Measurements from ENCODE around the gene MSMO1.

MSMO1 gene

DNA sequence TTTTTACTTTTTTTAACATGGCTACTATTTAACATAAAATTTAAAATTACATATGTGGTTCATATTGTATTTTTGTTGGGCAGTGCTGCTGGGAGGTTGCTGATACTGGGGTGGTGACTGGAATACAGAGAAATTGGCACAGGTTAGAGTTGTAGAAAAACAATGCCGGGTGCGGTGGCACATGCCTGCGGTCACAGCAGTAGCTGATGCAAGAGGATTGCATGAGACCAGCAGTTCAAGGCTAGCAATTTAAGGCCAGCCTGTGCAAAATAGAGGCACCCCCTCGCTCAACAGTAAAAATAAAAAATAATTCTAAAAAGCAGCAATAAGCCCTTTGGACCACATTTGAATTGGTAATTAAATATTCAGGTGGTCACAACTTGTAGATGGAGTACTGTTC, 39.6 kb downstream of the MSMO1 start:
- Histone ChIP-seq H3K9me3 (replicated peaks; ENCODE audit: low read length) (no peaks in the 10 kb centered on the region), H3K36me3 (ENCODE audit: insufficient read depth, low read length) (no peaks in the 10 kb centered on the region), H3K27me3 (ENCODE audit: control insufficient read depth, insufficient read depth, low read length) (no peaks in the 10 kb centered on the region)

DNA sequence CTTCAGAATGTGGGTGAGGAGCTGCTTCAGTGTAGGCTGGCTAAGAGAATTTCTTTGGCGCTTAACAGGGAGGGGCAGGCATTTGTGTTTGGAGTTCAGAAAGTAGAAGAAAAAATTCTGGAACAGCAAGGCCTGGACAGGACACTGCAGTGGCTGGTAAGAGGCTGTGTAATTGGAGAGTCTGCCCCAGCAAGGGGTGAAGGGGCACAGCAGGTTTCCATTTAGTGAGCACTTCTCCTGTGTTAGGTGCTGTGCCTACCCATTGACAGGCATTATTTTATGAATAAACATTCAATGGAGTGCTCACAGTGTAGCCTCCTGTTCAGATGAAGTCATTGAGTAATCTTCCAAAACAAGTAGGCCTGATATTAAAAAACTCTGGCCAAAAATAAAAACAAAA, 40.6 kb downstream of the MSMO1 start:
- no peaks in the 10 kb centered on the region for H3K9me3 ChIP-seq (replicated peaks; ENCODE audit: low read length)
- H3K9ac ChIP-seq (ENCODE audit: low read depth, low read length) = no peak overlapping the region
- no peak overlapping the region for H3K4me2 ChIP-seq (ENCODE audit: low read length)
- H3K4me3 ChIP-seq (ENCODE audit: low read length) = no peak overlapping the region
- H3K36me3 ChIP-seq (ENCODE audit: insufficient read depth, low read length) = no peaks in the 10 kb centered on the region
- no peaks in the 10 kb centered on the region for H3K27me3 ChIP-seq (ENCODE audit: control insufficient read depth, insufficient read depth, low read length)
- no peaks in the 10 kb centered on the region for H3K4me1 ChIP-seq (ENCODE audit: control insufficient read depth, insufficient read depth, low read length)

More for the DNA sequence above, 39.6 kb downstream of the MSMO1 start:
- Histone ChIP-seq H3K4me1 (ENCODE audit: control insufficient read depth, insufficient read depth, low read length) (no peaks in the 10 kb centered on the region), H3K9ac (ENCODE audit: low read depth, low read length) (no peak overlapping the region), H3K4me2 (ENCODE audit: low read length) (no peak overlapping the region), H3K4me3 (ENCODE audit: low read length) (no peak overlapping the region)

DNA sequence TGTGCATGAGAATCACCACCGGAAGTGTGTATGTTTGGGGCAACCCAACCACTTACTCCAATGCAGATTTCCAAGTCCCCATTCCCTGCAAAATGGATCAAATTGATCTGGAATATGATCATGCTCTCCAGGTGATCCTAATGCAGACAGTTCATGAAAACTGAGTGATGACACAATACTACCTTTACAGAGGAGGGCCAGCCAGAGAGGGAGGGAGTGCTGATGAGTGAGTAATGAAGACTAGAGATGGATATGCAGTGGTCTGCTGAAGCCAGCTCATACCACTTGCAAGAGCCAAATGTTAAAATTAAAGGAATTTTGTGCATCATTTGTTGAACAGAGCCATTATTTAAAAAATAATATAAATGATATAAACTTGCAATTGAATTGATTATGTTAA, 41.1 kb downstream of the MSMO1 start:
- Histone ChIP-seq H3K9ac (ENCODE audit: low read depth, low read length) (no peak overlapping the region), H3K36me3 (ENCODE audit: insufficient read depth, low read length) (no peaks in the 10 kb centered on the region), H3K9me3 (replicated peaks; ENCODE audit: low read length) (no peaks in the 10 kb centered on the region), H3K27me3 (ENCODE audit: control insufficient read depth, insufficient read depth, low read length) (no peaks in the 10 kb centered on the region), H3K4me2 (ENCODE audit: low read length) (no peak overlapping the region), H3K4me3 (ENCODE audit: low read length) (no peak overlapping the region), H3K4me1 (ENCODE audit: control insufficient read depth, insufficient read depth, low read length) (no peaks in the 10 kb centered on the region)

DNA sequence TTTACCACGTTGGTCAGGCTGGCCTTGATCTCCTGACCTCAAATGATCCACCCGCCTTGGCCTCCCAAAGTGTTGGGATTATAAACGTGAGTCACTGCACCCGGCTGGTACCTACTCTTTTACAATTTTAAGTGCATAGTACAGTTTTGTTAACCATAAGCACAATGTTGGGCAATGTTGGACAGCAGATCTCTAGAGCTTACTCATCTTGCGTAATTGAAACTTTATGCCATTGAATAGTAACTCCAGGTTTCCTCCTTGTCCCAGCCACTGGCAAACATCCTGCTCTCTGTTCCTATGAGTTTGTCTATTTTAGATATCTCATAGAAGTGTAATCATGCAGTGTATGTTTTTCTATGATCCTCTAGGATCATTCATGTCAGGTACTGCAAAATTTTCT, 42.1 kb downstream of the MSMO1 start:
- Histone ChIP-seq H3K9ac (ENCODE audit: low read depth, low read length) (no peak overlapping the region), H3K4me1 (ENCODE audit: control insufficient read depth, insufficient read depth, low read length) (no peaks in the 10 kb centered on the region), H3K36me3 (ENCODE audit: insufficient read depth, low read length) (no peaks in the 10 kb centered on the region), H3K27me3 (ENCODE audit: control insufficient read depth, insufficient read depth, low read length) (no peaks in the 10 kb centered on the region), H3K9me3 (replicated peaks; ENCODE audit: low read length) (no peaks in the 10 kb centered on the region), H3K4me3 (ENCODE audit: low read length) (no peak overlapping the region), H3K4me2 (ENCODE audit: low read length) (no peak overlapping the region)

DNA sequence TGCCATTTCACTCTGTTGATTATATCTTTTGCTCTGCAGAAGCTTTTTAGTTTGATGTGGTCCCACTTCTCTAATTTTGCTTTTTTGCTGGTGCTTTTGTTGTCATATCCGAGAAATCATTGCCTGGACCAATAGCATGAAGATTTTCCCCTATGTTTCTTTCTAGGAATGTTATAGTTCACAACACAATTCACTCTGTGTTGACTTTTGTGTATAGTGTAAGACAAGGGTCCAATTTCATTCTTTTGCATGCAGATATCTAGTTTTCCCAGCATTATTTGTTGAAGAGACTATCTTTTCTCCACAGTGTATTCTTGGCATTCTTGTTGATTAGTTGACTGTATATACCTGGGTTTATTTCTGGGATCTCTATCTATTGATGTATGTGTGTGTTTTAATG, 43.1 kb downstream of the MSMO1 start:
- no peak overlapping the region for H3K4me2 ChIP-seq (ENCODE audit: low read length)
- no peaks in the 10 kb centered on the region for H3K4me1 ChIP-seq (ENCODE audit: control insufficient read depth, insufficient read depth, low read length)
- no peaks in the 10 kb centered on the region for H3K27me3 ChIP-seq (ENCODE audit: control insufficient read depth, insufficient read depth, low read length)
- no peak overlapping the region for H3K4me3 ChIP-seq (ENCODE audit: low read length)
- H3K9me3 ChIP-seq (replicated peaks; ENCODE audit: low read length) = no peaks in the 10 kb centered on the region
- no peaks in the 10 kb centered on the region for H3K36me3 ChIP-seq (ENCODE audit: insufficient read depth, low read length)
- no peak overlapping the region for H3K9ac ChIP-seq (ENCODE audit: low read depth, low read length)

DNA sequence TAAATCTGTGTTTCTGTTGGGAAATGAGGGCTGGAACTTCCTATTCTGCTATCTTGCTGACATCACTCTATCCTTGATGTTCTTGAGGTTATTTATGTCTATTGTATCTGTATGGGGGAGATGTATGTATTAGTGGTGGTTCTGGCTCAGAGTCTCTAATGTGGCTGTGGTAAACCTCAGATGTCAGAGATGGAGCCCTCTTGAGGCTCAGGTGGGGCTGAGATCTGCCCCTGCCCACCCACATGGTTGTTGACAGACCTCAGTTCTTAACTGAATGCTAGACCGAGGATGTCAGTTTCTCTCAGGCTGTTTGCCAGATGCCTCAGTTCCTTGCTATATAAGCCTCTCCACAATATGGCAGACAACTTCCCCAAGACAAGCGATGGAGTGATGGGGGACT, 48.0 kb downstream of the MSMO1 start:
- Histone ChIP-seq H3K4me3 (ENCODE audit: low read length) (no peak overlapping the region), H3K4me2 (ENCODE audit: low read length) (no peak overlapping the region)

DNA sequence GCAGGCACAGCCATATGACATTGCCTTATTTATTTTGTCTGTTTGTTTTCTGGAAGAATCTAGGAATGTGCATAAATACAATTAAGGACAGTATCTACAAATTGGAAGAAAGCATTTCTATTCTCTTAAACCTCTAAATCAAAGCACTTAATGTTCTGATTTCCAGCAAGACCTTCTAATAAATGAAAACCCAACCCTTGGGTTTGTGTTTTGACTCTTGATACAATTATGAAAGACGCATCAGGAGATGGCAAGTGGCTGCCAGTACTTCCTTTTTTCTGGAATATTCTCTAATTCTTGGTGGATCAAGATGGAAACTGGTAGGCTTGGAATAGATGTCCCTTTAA, 50.9 kb downstream of the MSMO1 start:
- H3K9ac ChIP-seq (ENCODE audit: low read depth, low read length) = peak overlapping the region; percentile 77

More for the DNA sequence above, 48.0 kb downstream of the MSMO1 start:
- Histone ChIP-seq H3K27me3 (ENCODE audit: control insufficient read depth, insufficient read depth, low read length) (no peaks in the 10 kb centered on the region), H3K9ac (ENCODE audit: low read depth, low read length) (no peak overlapping the region), H3K9me3 (replicated peaks; ENCODE audit: low read length) (no peaks in the 10 kb centered on the region), H3K4me1 (ENCODE audit: control insufficient read depth, insufficient read depth, low read length) (peaks cover 2% of the 10 kb centered on the region), H3K36me3 (ENCODE audit: insufficient read depth, low read length) (no peaks in the 10 kb centered on the region)

DNA sequence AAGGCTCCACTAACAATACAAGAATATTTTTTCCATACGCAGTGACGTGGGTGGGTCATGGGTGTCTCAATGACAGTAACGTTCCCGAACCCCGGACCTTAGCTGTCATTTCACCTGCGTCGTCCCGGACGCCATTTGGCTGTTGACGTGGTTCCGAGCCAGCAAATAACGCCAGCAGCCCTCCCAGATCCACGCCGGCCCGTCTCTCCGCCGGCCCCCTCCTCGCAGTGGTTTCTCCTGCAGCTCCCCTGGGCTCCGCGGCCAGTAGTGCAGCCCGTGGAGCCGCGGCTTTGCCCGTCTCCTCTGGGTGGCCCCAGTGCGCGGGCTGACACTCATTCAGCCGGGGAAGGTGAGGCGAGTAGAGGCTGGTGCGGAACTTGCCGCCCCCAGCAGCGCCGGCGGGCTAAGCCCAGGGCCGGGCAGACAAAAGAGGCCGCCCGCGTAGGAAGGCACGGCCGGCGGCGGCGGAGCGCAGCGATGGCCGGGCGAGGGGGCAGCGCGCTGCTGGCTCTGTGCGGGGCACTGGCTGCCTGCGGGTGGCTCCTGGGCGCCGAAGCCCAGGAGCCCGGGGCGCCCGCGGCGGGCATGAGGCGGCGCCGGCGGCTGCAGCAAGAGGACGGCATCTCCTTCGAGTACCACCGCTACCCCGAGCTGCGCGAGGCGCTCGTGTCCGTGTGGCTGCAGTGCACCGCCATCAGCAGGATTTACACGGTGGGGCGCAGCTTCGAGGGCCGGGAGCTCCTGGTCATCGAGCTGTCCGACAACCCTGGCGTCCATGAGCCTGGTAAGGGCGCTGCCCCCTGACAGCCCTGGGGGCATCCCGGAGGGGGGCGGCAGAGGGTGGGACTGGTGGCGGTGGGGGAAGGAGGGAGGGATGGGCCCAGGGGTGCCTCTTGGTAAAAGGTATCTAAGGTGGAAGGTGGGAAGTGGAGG, 51.5 kb downstream of the MSMO1 start, which contains the start of gene CPE:
Gene CPE, plus strand, starts transcription at position 264 of the 933 bp plus-strand sequence. Its CDS starts 214 bp downstream, at position 478.
- H3K4me1 ChIP-seq (ENCODE audit: control insufficient read depth, insufficient read depth, low read length) = peaks cover 2% of the 10 kb centered on the region
- peak within 1 kb of the TSS; percentile 99 for H3K4me2 ChIP-seq (ENCODE audit: low read length)
- peak within 1 kb of the TSS; percentile 90 for H3K4me3 ChIP-seq (ENCODE audit: low read length)
- H3K9me3 ChIP-seq (replicated peaks; ENCODE audit: low read length) = no peaks in the 10 kb centered on the region
- H3K27me3 ChIP-seq (ENCODE audit: control insufficient read depth, insufficient read depth, low read length) = no peaks in the 10 kb centered on the region
- peak within 1 kb of the TSS; percentile 77 for H3K9ac ChIP-seq (ENCODE audit: low read depth, low read length)
- H3K36me3 ChIP-seq (ENCODE audit: insufficient read depth, low read length) = no peaks in the 10 kb centered on the region

More for the DNA sequence above, 50.9 kb downstream of the MSMO1 start:
- Histone ChIP-seq H3K4me2 (ENCODE audit: low read length) (peak overlapping the region; percentile 99), H3K27me3 (ENCODE audit: control insufficient read depth, insufficient read depth, low read length) (no peaks in the 10 kb centered on the region), H3K9me3 (replicated peaks; ENCODE audit: low read length) (no peaks in the 10 kb centered on the region), H3K36me3 (ENCODE audit: insufficient read depth, low read length) (no peaks in the 10 kb centered on the region), H3K4me3 (ENCODE audit: low read length) (peak overlapping the region; percentile 90), H3K4me1 (ENCODE audit: control insufficient read depth, insufficient read depth, low read length) (peaks cover 2% of the 10 kb centered on the region)

DNA sequence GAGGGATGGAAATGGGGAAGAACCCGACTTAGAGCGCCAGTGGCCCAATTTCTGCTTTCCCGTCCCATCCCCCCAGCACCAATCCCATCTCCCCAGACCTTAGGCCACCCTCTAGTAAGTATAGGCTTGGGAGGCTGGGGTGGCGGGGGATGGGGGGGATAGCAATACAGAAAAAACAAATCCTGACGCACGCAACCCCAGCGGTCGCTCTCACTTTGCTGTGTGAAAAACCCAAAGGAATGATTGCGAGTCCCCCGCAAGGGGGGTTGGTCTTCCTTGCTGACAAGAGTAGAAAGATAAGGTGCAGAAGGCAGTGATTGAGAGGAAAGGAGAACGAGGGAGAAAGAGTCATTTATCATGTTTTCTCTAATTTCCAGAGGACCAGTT, 52.2 kb downstream of the MSMO1 start:
- no peak overlapping the region for H3K4me2 ChIP-seq (ENCODE audit: low read length)
- no peaks in the 10 kb centered on the region for H3K9me3 ChIP-seq (replicated peaks; ENCODE audit: low read length)
- H3K4me3 ChIP-seq (ENCODE audit: low read length) = no peak overlapping the region
- H3K4me1 ChIP-seq (ENCODE audit: control insufficient read depth, insufficient read depth, low read length) = peaks cover 2% of the 10 kb centered on the region
- no peaks in the 10 kb centered on the region for H3K27me3 ChIP-seq (ENCODE audit: control insufficient read depth, insufficient read depth, low read length)
- no peaks in the 10 kb centered on the region for H3K36me3 ChIP-seq (ENCODE audit: insufficient read depth, low read length)
- no peak overlapping the region for H3K9ac ChIP-seq (ENCODE audit: low read depth, low read length)

DNA sequence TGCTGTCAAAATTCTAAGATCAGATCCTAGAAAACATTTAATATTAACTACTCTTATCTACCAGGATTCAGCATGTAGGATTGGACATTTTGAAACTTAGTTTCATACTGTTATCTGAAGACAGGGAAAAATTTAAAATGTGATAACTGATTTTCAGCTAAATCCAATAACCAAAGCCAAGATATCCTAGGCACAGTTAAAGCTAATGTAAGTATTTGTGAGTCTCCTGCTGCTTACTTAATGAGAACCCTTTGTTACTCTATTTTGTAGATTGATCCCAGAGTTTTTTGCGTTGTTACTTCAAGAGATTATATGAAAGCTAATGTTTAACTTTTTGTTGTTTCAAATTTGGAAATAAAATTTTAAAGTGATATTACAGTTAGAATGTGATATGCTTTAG, 53.3 kb downstream of the MSMO1 start:
- H3K36me3 ChIP-seq (ENCODE audit: insufficient read depth, low read length) = no peaks in the 10 kb centered on the region
- H3K4me3 ChIP-seq (ENCODE audit: low read length) = no peak overlapping the region
- no peaks in the 10 kb centered on the region for H3K9me3 ChIP-seq (replicated peaks; ENCODE audit: low read length)
- no peak overlapping the region for H3K4me2 ChIP-seq (ENCODE audit: low read length)
- H3K9ac ChIP-seq (ENCODE audit: low read depth, low read length) = no peak overlapping the region
- H3K27me3 ChIP-seq (ENCODE audit: control insufficient read depth, insufficient read depth, low read length) = no peaks in the 10 kb centered on the region
- peaks cover 2% of the 10 kb centered on the region for H3K4me1 ChIP-seq (ENCODE audit: control insufficient read depth, insufficient read depth, low read length)

DNA sequence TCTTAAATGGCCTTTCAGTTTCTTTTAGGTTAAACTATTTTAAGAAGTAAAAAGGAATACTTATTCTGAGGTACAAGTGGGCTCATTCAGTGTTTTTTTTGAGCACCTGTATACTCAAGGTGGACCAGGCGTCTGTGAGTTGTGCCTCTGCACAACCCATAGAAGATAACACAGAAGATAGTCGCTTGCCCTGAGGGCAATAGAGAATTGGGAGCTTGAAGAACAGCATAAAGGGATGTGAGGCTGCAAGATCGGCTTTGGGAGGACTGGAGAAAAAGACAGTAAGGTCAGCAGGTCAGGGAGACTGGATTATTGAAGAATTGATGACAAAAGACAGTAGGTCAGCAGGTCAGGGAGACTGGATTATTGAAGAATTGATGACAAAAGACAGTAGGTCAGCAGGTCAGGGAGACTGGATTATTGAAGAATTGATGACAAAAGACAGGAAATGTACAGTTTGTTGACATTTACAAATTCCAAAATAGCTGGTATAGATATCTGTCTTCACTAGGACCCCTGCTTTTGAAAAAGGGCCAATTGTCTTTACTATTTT, 54.4 kb downstream of the MSMO1 start:
- Histone ChIP-seq H3K27me3 (ENCODE audit: control insufficient read depth, insufficient read depth, low read length) (no peaks in the 10 kb centered on the region), H3K9ac (ENCODE audit: low read depth, low read length) (no peak overlapping the region), H3K9me3 (replicated peaks; ENCODE audit: low read length) (no peaks in the 10 kb centered on the region), H3K4me3 (ENCODE audit: low read length) (no peak overlapping the region), H3K36me3 (ENCODE audit: insufficient read depth, low read length) (no peaks in the 10 kb centered on the region), H3K4me2 (ENCODE audit: low read length) (no peak overlapping the region), H3K4me1 (ENCODE audit: control insufficient read depth, insufficient read depth, low read length) (peaks cover 2% of the 10 kb centered on the region)

DNA sequence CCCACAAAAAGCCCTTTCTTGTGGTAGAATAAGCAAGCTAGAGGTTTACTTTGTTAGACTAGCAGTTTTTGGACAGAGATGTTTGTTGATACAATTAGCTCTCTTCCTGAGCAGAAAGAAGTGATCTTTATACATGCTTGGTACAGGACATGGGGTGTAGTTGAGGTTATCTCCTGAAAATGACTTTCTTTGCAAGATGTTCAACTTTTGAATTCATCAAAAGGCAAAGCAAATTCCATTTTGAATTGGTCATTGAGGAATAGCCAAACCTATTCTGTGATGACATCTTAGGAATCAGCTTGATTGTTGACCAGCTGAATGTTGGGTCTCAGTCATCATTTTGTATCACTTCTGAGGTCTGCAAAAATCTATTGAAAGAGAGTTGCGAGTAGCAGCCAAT, 55.2 kb downstream of the MSMO1 start:
- H3K9ac ChIP-seq (ENCODE audit: low read depth, low read length) = no peak overlapping the region
- H3K27me3 ChIP-seq (ENCODE audit: control insufficient read depth, insufficient read depth, low read length) = no peaks in the 10 kb centered on the region
- peaks cover 2% of the 10 kb centered on the region for H3K4me1 ChIP-seq (ENCODE audit: control insufficient read depth, insufficient read depth, low read length)
- no peaks in the 10 kb centered on the region for H3K36me3 ChIP-seq (ENCODE audit: insufficient read depth, low read length)
- no peak overlapping the region for H3K4me2 ChIP-seq (ENCODE audit: low read length)
- no peaks in the 10 kb centered on the region for H3K9me3 ChIP-seq (replicated peaks; ENCODE audit: low read length)
- no peak overlapping the region for H3K4me3 ChIP-seq (ENCODE audit: low read length)
